Colon (tissue), 2 donors: ENCODE results near the gene CYP51A1.
"Not testable (repeated sequence)": the region's sequence is repeated elsewhere in the genome, so short reads cannot be mapped to it uniquely, and the experiment has no call there.

Experiments used
- FAIRE-seq: peaks from 2 replicates; lab custom pipeline; 2012; peaks lifted over from hg19 to GRCh38; lab: Jason Lieb, UNC
- donor health status: control.
- donor health status: control.

The CYP51A1 gene

DNA sequence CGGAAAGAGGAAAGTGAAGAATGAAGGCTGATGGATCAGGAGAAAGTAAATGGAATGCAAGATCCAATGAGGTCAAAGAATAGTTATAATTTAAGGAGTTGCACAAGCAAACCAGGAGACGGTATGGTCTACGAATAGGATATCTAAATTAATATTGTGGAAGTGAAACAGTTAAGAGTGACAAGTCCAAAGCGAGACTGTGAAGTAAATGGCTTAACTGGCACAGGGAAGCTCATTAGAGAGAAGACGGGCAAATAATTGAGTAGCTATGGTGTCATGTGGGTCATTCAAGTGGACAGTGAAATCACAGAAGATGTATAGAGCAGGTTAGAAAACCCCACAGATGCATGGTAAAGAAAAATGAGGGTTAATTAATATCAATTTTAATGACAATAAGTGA is 3.2 kb downstream of the CYP51A1 start:
- no peak for FAIRE-seq

GRCh38 chr7:92121681-92122080 is 12.6 kb downstream of the CYP51A1 start:
- no peak for FAIRE-seq

GRCh38 chr7:92119213-92119759 is 15.0 kb downstream of the CYP51A1 start:
- no peak for FAIRE-seq

DNA sequence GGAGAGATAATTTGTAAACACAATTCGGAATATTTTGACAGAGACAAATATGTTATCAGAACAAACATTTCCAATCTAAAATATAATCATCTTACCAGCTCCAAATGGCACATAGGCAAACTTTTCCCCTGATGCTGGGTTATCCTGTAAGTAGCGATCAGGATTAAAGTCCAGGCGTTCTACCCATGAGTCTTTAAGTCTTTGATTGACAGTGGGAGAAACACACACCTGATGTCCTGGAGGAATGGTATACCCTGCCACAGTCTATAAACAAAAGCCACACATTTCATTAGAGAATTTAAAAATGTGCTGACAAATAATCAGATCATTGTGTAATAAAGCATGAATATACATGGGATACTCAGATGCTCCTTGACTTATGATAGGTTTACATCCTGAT is 17.3 kb downstream of the CYP51A1 start:
- no peak for FAIRE-seq

GRCh38 chr7:92115821-92116220 is 18.5 kb downstream of the CYP51A1 start:
- FAIRE-seq = no peak

GRCh38 chr7:92110857-92111256 is 23.4 kb downstream of the CYP51A1 start:
- no peak for FAIRE-seq

DNA sequence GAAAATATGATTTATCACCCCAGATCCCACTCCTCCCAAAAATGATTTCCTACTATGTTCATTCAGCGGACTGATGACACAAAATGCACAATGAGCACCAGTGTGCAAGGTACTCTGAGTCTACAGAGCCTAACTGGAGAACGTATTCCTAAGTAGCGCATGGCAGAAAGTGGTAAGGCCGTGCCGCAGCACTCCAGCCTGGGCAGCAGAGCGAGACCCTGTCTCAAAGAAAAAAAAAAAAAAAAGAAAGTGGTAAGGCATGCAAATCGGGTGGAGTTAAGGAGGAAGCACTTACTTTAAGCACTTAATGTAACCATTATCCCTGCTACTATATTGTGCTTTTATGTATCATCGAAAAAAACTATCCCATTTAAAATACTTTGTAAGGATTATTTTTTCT is 25.5 kb downstream of the CYP51A1 start:
- FAIRE-seq = no peak

- not testable (repeated sequence) for FAIRE-seq
Observed at GRCh38 chr7:92102862-92103261, 31.4 kb downstream of the CYP51A1 start.

DNA sequence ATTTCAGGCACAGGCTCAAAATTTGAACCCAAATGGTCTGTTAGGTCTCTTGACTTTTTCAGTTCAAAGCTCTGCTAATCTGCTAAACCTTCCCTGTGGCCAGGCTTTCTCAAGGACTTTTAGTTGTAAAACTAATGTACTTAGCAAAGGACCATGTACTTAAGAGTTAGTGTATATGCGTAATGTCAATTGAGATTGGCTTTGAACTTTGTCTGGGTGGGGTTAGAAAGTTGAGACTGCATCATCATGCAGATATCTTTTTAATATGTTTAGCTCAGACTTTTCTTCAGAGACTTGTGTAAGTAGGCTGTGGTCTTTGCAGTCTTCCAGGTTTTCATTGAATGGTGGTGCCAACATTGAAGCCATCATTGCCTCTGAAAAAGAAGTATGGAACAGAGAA is 33.7 kb downstream of the CYP51A1 start:
- no peak for FAIRE-seq

- no peak for FAIRE-seq
Observed at GRCh38 chr7:92095380-92095779, 38.9 kb downstream of the CYP51A1 start.

DNA sequence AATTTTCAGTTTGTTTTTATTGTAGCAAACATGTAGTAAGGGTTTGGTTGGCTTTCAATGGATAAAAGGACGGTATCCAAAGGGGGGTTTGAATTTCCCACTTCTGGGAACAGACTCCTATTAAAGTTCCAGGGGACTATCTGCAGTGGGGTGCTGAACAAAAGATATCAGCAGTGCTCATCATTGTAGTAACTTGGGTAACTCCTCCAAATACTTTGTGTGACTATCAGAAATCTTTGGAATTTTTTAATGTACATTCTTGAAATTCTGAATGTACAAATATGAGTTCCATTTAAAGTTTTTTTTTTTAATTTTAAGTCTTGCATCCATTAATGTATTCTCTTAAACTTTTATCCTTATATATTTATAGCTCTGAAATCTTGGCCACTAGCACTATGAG is 42.1 kb downstream of the CYP51A1 start:
- FAIRE-seq = no peak

DNA sequence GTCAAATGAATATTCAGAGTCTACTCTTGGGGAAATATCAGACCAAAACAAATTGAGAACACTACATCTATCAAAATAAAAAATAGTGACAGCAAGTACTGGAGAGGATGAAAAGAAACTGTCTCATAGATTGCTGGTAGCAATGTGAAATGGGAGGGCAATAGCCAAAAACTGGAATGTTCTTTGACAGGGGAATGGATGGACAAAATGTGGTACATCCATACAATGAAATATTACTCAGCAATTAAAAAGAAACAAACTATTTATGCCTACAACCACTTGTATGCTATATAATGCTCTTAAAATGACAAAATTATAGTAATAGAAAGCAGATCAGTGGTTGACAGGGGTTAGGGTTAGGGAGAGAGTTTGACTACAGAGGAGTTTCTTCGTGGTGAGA is 46.0 kb downstream of the CYP51A1 start:
- no peak for FAIRE-seq

GRCh38 chr7:92083922-92084321 is 50.4 kb downstream of the CYP51A1 start:
- FAIRE-seq = not testable (repeated sequence)

GRCh38 chr7:92076509-92076908 is 57.8 kb downstream of the CYP51A1 start:
- no peak for FAIRE-seq

GRCh38 chr7:92075455-92076158 is 58.7 kb downstream of the CYP51A1 start:
- no peak for FAIRE-seq

GRCh38 chr7:92072708-92073107 is 61.6 kb downstream of the CYP51A1 start:
- FAIRE-seq = no peak

- FAIRE-seq = no peak
Observed at GRCh38 chr7:92072121-92072520, 62.2 kb downstream of the CYP51A1 start.

DNA sequence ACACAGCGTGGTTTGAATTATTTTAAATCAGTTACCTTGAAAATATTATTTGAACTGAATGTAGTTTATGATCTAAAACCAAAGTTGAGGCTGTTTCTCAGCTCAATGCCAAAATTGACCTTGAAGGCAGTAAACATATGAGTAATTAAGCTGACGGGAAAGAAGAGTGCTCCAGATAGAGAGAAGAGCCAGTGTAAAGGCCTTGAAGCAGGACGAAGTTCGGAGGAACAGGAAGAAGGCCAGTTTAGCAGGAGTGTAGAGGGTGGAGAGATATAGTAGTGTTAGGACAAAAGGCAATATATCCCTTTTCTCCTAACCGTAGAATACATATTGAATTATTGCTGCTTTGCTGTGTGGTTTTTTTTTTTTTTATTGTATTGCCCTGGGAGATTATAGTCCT is 63.2 kb downstream of the CYP51A1 start:
- FAIRE-seq = no peak

- FAIRE-seq = peak; percentile 95
Observed at GRCh38 chr7:92064438-92065029, 69.7 kb downstream of the CYP51A1 start.
